GM12878 (cell line): ENCODE results near the gene CARS2. TPM values are rescaled to one million over a fixed set of nuclear protein-coding genes. Genes with fewer than 3 reads are reported as not detected.

ENCODE experiments used
- ATAC-seq: fragments of 200-7000 bp; cut with Tn5 transposase; 3 replicates; pipeline ENCODE4 v1.9.1; 2020; ENCODE audit warnings: mild to moderate bottlenecking, moderate library complexity
- BruUV-seq: library from RNA; stranded (reverse); fragments of 400-500 nt; replicated peaks from 2 replicates; lab custom pipeline; 2021; lab: Mats Ljungman, UMichigan
- CTCF ChIA-PET: fragments of 300-600 bp; sonication (Branson Sonifier 250); formaldehyde crosslinking; extraction: SDS; loops from one replicate; lab custom pipeline; 2021; ENCODE audit warnings: inconsistent platforms; lab: Yijun Ruan, JAX
- POLR2A ChIA-PET: fragments of 350-600 bp; formaldehyde crosslinking; extraction: SDS; loops from one replicate; lab custom pipeline; 2021; ENCODE audit warnings: inconsistent platforms; lab: Charles Lee
- RAD21 ChIA-PET: fragments of 300-600 bp; sonication (Branson Sonifier 250); formaldehyde crosslinking; loops from one replicate; lab custom pipeline; 2023; ENCODE audit warnings: antibody characterized with exemption; ENCODE audit not compliant: unreplicated experiment; lab: Charles Lee
- SMC1A ChIA-PET: fragments of 300-600 bp; sonication (Branson Sonifier 250); formaldehyde crosslinking; loops from one replicate; lab custom pipeline; 2023; ENCODE audit not compliant: unreplicated experiment, uncharacterized antibody; lab: Charles Lee
- DNase-seq: peaks from one replicate; pipeline ENCODE4 v3.0.0-alpha.2; 2011; ENCODE audit warnings: low read depth, low spot score
- FAIRE-seq: peaks from 3 replicates; lab custom pipeline; 2011; peaks lifted over from hg19 to GRCh38; lab: Jason Lieb, UNC
- H2AFZ ChIP-seq: 2 replicates; pipeline ENCODE4 v1.6.0; 2011; ENCODE audit warnings: low read depth, low read length, control low read depth; ENCODE audit not compliant: control insufficient read depth
- H3K27ac ChIP-seq: 2 replicates; pipeline ENCODE4 v1.5.1; 2011; ENCODE audit warnings: control low read depth; ENCODE audit not compliant: control insufficient read depth, insufficient read depth
- H3K27me3 ChIP-seq, 2 experiments: replicated peaks in 1 of 2; 2 replicates each; pipeline versions ENCODE4 v1.6.0 to v1.6.1; 2011; ENCODE audit warnings: low read length in 1 of 2; ENCODE audit not compliant: control insufficient read depth in 2 of 2, insufficient read depth in 2 of 2
- H3K36me3 ChIP-seq, 2 experiments: 2 replicates each; pipeline ENCODE4 v1.5.1; 2011; ENCODE audit warnings: low read length in 1 of 2; ENCODE audit not compliant: control insufficient read depth in 2 of 2, insufficient read depth in 2 of 2
- H3K4me1 ChIP-seq: 2 replicates; pipeline ENCODE4 v1.6.1; 2011; ENCODE audit warnings: mild to moderate bottlenecking, low read length, moderate library complexity, mixed read lengths; ENCODE audit not compliant: control insufficient read depth, insufficient read depth
- H3K4me2 ChIP-seq: 2 replicates; pipeline ENCODE4 v1.6.0; 2011; ENCODE audit warnings: control low read depth; ENCODE audit not compliant: control insufficient read depth, insufficient read depth
- H3K4me3 ChIP-seq: fragments of 200-600 bp; sonication (generic); 2 replicates; pipeline ENCODE4 v1.5.1; 2016
- H3K79me2 ChIP-seq: 2 replicates; pipeline ENCODE4 v1.6.0; 2011; ENCODE audit warnings: low read length; ENCODE audit not compliant: control insufficient read depth, insufficient read depth
- H3K9ac ChIP-seq: 2 replicates; pipeline ENCODE4 v1.8.0; 2011; ENCODE audit warnings: low read length, control low read depth, mixed read lengths; ENCODE audit not compliant: control insufficient read depth, insufficient read depth
- H3K9me3 ChIP-seq: replicated peaks from 3 replicates; pipeline ENCODE4 v1.5.1; 2011; ENCODE audit warnings: mild to moderate bottlenecking, low read length; ENCODE audit not compliant: control insufficient read depth, insufficient read depth
- H4K20me1 ChIP-seq: 2 replicates; pipeline ENCODE4 v1.6.0; 2011; ENCODE audit not compliant: control insufficient read depth, insufficient read depth
- CBFB ChIP-seq: IDR thresholded peaks from 2 replicates; pipeline ENCODE4 v1.6.1; 2016; ENCODE audit warnings: antibody characterized with exemption, low read depth
- CTCF ChIP-seq, 3 experiments: IDR thresholded peaks in 2 of 3; conservative IDR thresholded peaks in 1 of 3; 2 replicates each; pipeline ENCODE4 v1.5.1; 2011; ENCODE audit warnings: low read depth in 3 of 3, low read length in 3 of 3, mild to moderate bottlenecking in 3 of 3, control low read depth in 2 of 3, moderate library complexity in 2 of 3, inconsistent platforms in 1 of 3, mixed read lengths in 1 of 3; ENCODE audit not compliant: control insufficient read depth in 2 of 3, insufficient read depth in 1 of 3; ENCODE audit errors: extremely low read depth in 1 of 3
- ETV6 ChIP-seq, 2 experiments: fragments of 450-650 bp in 1 of 2; IDR thresholded peaks in 1 of 2; conservative IDR thresholded peaks in 1 of 2; 2 replicates each; pipeline ENCODE4 v1.6.1; 2014; ENCODE audit warnings: antibody characterized with exemption in 1 of 2, borderline replicate concordance in 1 of 2, low read depth in 1 of 2, mild to moderate bottlenecking in 1 of 2, moderate library complexity in 1 of 2
- RAD21 ChIP-seq: IDR thresholded peaks from 2 replicates; pipeline ENCODE4 v1.6.1; 2011; ENCODE audit warnings: mild to moderate bottlenecking, low read depth, low read length, moderate library complexity; ENCODE audit not compliant: insufficient read depth
- STAT3 ChIP-seq: IDR thresholded peaks from 2 replicates; pipeline ENCODE4 v1.6.1; 2011; ENCODE audit warnings: low read depth, low read length, improper control_type of control experiment
- WGBS: methylation state at CpG from one replicate; pipeline ENCODE4 v1.1.6; 2016; ENCODE audit warnings: low lambda C conversion rate; ENCODE audit not compliant: insufficient replicate concordance, insufficient coverage; ENCODE audit errors: missing lambda C conversion rate; 5-methylcytosine and 5-hydroxymethylcytosine counted together
- in situ Hi-C: fragments of 300-500 bp; cut with MboI; formaldehyde crosslinking; loops from 9 replicates; pipeline ENCODE4 v1.14.3; 2018; ENCODE audit warnings: mixed read lengths
- intact Hi-C: fragments of 100-400 bp; cut with micrococcal nuclease; formaldehyde crosslinking; loops from one replicate; pipeline ENCODE4 v1.14.2; 2022; ENCODE audit not compliant: unreplicated experiment
- polyA plus RNA-seq, 11 experiments: library from polyadenylated mRNA; depleted of rRNA in 4 of 11; unstranded in 6 of 11; stranded (reverse) in 5 of 11; fragments of >200 nt; fragmentation: Nextera tagmentation in 4 of 11; fragmentation: Illumina TruSeq in 1 of 11; extraction: Ambion mirVana in 4 of 11; extraction: Trizol in 1 of 11; gene quantifications; 1 replicate in 1 of 11; 2 replicates in 10 of 11; pipeline versions ENCODE4 v1.2.1 to v1.2.3, GENCODE V29; 2011 to 2016; ENCODE audit warnings: inconsistent platforms in 2 of 11, missing spikeins in 2 of 11, low read depth in 1 of 11
- total RNA-seq, 4 experiments: library from RNA; depleted of rRNA in 3 of 4; stranded (reverse); fragments of >200 nt in 3 of 4; fragmentation: Illumina TruSeq in 1 of 4; extraction: Trizol in 1 of 4; gene quantifications; 2 replicates each; pipeline versions ENCODE4 v1.2.1 to v1.2.3, GENCODE V29; 2013 to 2021

The CARS2 gene
- total and polyA plus RNA-seq, 10 of the 15 experiments (the other 5 are each of a cell fraction or from before 2014, with no cell fraction given), result 4.2 to 101 (median 61.5) TPM

- CTCF ChIA-PET, result interaction anchor here (1.0 to 1.1 kb wide), 2 partner anchors 10 to 87 kb away, joined by 3 to 4 read pairs; no protein-coding TSS in a partner anchor
- Histone ChIP-seq H3K79me2 (no peaks in the 10 kb centered on the region), H3K9ac (no peak overlapping the region), H3K27ac (no peak overlapping the region), H3K4me2 (no peak overlapping the region), H3K9me3 (no peaks in the 10 kb centered on the region), H3K4me3 (no peak overlapping the region), H3K4me1 (peaks cover 13% of the 10 kb centered on the region), H2AFZ (no peak overlapping the region), H3K36me3 (peaks cover 13 to 15% of the 10 kb centered on the region in 2 experiments; a peak in 3 of 4 replicates), H4K20me1 (no peaks in the 10 kb centered on the region), H3K27me3 (no peaks in the 10 kb centered on the region)
- no peak for DNase-seq
- intact Hi-C loops (no loop called here), in situ Hi-C loops (no loop called here)
- no TSS peak for BruUV-seq
- WGBS, result 89% methylated on average over 7 of the region's 7 CpGs
- RAD21 ChIA-PET, result no interaction called here
- TF ChIP-seq ETV6 (conservative IDR thresholded peaks at IDR 0.05 in 1 of 2, IDR thresholded peaks at IDR 0.05 in 1 of 2; ENCODE audit: borderline replicate concordance in 1 of 2, low read depth in 1 of 2) (no peak), RAD21 (peak; percentile 35), CBFB (no peak), STAT3 (no peak), CTCF (IDR thresholded peaks at IDR 0.05 in 2 of 3, conservative IDR thresholded peaks at IDR 0.05 in 1 of 3; ENCODE audit: control insufficient read depth in 2 of 3, extremely low read depth in 1 of 3, insufficient read depth in 1 of 3, low read depth in 3 of 3, low read length in 3 of 3) (peak; percentile 11 to 51 (median 45); a peak in 5 of 6 replicates)
- SMC1A ChIA-PET, result interaction anchor here (0.8 to 1.5 kb wide), 7 partner anchors 23 to 138 kb away, joined by 3 to 4 read pairs (median 3); no protein-coding TSS in a partner anchor
- POLR2A ChIA-PET, result interaction anchor here (0.5 to 1.7 kb wide), 3 partner anchors 21 to 134 kb away, joined by 3 to 5 read pairs (median 4); no protein-coding TSS in a partner anchor
- no peak for FAIRE-seq
- no peak for ATAC-seq
Measured at GRCh38 chr13:110680852-110681251, 25.1 kb downstream of the CARS2 start.
